Mucosa of rectum (tissue), 2 donors: ENCODE results near the gene AMZ1.

Source experiments
- H3K27ac ChIP-seq, 2 donors: one replicate each; pipeline ENCODE4 v1.7.0; 2013; ENCODE audit warnings: inconsistent platforms in 2 of 2, low read depth in 2 of 2, low read length in 2 of 2
- H3K27me3 ChIP-seq, 2 donors: one replicate each; pipeline ENCODE4 v1.7.0; 2013; ENCODE audit warnings: low read length in 2 of 2; ENCODE audit not compliant: control insufficient read depth in 2 of 2, insufficient read depth in 2 of 2
- H3K36me3 ChIP-seq, 2 donors: one replicate each; pipeline ENCODE4 v1.7.0; 2013; ENCODE audit warnings: low read length in 2 of 2; ENCODE audit not compliant: control insufficient read depth in 2 of 2, insufficient read depth in 2 of 2
- H3K4me1 ChIP-seq, 2 donors: one replicate each; pipeline ENCODE4 v1.7.0; 2013; ENCODE audit warnings: low read length in 2 of 2, mild to moderate bottlenecking in 1 of 2; ENCODE audit not compliant: control insufficient read depth in 2 of 2, insufficient read depth in 2 of 2
- H3K4me3 ChIP-seq, 2 donors: one replicate each; pipeline ENCODE4 v1.7.0; 2013; ENCODE audit warnings: low read length in 2 of 2
- H3K9ac ChIP-seq, 2 donors: one replicate each; pipeline ENCODE4 v1.7.0; 2013; ENCODE audit warnings: low read length in 2 of 2, low read depth in 1 of 2, mild to moderate bottlenecking in 1 of 2
- H3K9me3 ChIP-seq, 2 donors: one replicate each; pipeline ENCODE4 v1.7.0; 2013; ENCODE audit warnings: low read length in 2 of 2; ENCODE audit not compliant: control insufficient read depth in 2 of 2
- donor health status: healthy.
- donor health status: Normal muscosa, but diverticular disease.

AMZ1 gene

DNA sequence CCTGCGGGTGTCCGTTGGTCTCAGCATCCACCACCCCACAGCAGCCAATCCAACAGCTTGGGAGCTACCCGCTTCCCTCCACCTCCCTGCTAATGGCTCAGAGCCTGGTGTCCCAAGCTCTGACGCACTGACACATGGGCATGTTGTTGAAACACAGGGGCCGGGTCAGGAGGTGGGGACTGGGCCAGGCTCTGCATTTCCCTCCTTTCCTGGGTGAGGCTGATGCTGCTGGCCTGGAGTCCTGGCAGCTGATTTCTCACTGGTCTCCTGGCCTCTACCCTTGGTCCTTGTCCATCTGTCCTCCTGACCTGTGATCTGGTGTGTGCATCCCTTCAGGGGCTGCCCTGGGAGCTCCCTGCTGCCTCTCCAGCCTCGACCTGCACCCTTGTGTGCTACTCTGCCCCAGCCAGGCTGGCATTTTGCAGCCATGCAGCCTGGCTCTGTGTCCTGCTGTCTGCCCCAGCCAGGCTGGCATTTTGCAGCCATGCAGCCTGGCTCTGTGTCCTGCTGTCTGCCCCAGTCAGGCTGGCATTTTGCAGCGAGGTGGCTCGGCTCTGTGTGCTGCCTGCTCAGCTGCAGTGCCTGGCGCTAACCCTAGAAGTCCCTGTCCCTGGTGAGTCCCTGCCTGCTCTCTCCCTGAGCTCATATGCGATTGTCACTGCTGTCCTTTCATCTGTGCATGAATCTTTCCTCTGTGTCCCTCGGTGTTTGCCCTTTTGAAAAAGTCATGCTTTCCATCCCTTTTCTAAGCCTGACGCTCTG lies 14.0 kb downstream of the AMZ1 start:
- no peak overlapping the region for H3K27ac ChIP-seq
- no peaks in the 10 kb centered on the region for H3K27me3 ChIP-seq
- H3K9ac ChIP-seq: no peak overlapping the region

GRCh38 chr7:2702594-2702957 lies 14.6 kb downstream of the AMZ1 start:
- H3K9me3 ChIP-seq: no peaks in the 10 kb centered on the region
- H3K27me3 ChIP-seq: no peaks in the 10 kb centered on the region
- no peak overlapping the region for H3K9ac ChIP-seq
- H3K36me3 ChIP-seq: no peaks in the 10 kb centered on the region
- H3K4me1 ChIP-seq: no peaks in the 10 kb centered on the region
- H3K4me3 ChIP-seq: no peak overlapping the region
- H3K27ac ChIP-seq: no peak overlapping the region

More for the DNA sequence above, 14.0 kb downstream of the AMZ1 start:
- Histone ChIP-seq H3K9me3 (no peaks in the 10 kb centered on the region), H3K4me3 (no peak overlapping the region), H3K4me1 (no peaks in the 10 kb centered on the region), H3K36me3 (no peaks in the 10 kb centered on the region)

- Histone ChIP-seq H3K9ac (no peak overlapping the region), H3K4me3 (no peak overlapping the region), H3K4me1 (peaks cover 6 to 10% of the 10 kb centered on the region in 2 donors), H3K9me3 (no peaks in the 10 kb centered on the region), H3K27ac (no peak overlapping the region), H3K36me3 (no peaks in the 10 kb centered on the region), H3K27me3 (no peaks in the 10 kb centered on the region)
Measured at GRCh38 chr7:2705371-2706096, 17.5 kb downstream of the AMZ1 start.

DNA sequence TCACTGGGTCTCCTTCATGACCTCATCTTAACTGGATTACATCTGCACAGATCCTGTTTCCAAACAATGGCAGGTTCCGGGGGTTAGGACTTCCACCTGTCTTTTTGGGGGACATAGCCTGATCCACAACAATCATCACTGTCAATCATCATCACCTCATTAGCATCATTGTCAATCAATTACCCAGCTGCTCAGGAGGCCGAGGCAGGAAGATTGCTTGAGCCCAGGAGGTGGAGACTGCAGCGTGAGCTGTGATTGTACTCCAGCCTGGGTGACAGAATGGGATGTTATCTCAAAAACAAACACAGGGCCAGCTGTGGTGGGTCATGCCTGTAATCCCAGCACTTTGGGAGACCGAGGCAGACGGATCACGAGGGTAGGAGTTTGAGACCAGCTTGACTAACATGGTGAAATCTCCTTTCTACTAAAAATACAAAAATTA lies 18.7 kb downstream of the AMZ1 start:
- no peak overlapping the region for H3K27ac ChIP-seq
- no peaks in the 10 kb centered on the region for H3K36me3 ChIP-seq
- H3K9me3 ChIP-seq: no peaks in the 10 kb centered on the region
- H3K4me1 ChIP-seq: peaks cover 10 to 12% of the 10 kb centered on the region in 2 donors
- no peaks in the 10 kb centered on the region for H3K27me3 ChIP-seq
- no peak overlapping the region for H3K4me3 ChIP-seq
- H3K9ac ChIP-seq: no peak overlapping the region

DNA sequence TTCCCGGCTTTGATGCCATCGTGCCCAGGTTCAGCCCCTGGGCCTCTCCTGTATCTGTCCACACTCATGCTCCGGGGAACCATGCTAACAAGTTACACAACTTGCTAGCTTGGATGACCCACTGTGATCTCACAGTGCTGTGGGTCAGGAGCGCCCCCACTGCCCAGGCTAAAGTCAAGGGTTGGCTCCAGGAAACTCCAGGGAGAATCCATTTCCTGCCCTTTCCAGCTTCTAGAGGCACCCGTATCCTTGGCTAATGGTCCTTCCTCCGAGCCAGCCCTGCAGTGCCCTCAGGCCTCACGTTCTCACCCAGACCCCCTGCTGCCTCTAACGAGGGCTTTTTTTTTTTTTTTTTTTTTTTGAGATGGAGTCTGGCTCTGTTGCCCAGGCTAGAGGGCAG lies 19.5 kb downstream of the AMZ1 start:
- no peaks in the 10 kb centered on the region for H3K9me3 ChIP-seq
- no peak overlapping the region for H3K4me3 ChIP-seq
- H3K36me3 ChIP-seq: no peaks in the 10 kb centered on the region
- H3K27me3 ChIP-seq: no peaks in the 10 kb centered on the region
- no peak overlapping the region for H3K9ac ChIP-seq
- peaks cover 10 to 12% of the 10 kb centered on the region in 2 donors for H3K4me1 ChIP-seq
- H3K27ac ChIP-seq: no peak overlapping the region

DNA sequence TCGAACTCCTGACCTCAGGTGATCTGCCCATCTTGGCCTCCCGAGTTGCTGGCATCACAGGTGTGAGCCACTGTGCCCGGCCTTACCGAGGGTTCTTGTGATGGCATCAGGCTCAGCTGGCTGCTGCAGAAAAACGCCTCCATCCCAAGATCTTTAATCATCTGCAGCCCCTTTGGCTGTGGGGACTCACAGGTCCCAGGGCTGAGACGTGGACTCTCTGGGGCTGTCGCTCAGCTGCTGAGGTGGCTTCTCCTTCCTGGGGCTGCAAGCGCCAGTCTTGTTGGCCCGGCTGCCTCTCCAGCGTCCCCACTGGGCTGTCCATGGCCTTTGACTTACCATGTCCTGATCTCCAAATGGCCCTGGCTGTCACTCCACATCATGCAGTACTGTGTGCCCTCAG lies 20.0 kb downstream of the AMZ1 start:
- no peak overlapping the region for H3K9ac ChIP-seq
- H3K4me3 ChIP-seq: no peak overlapping the region
- no peaks in the 10 kb centered on the region for H3K27me3 ChIP-seq
- no peak overlapping the region for H3K27ac ChIP-seq
- peaks cover 10 to 12% of the 10 kb centered on the region in 2 donors for H3K4me1 ChIP-seq
- no peaks in the 10 kb centered on the region for H3K9me3 ChIP-seq
- H3K36me3 ChIP-seq: no peaks in the 10 kb centered on the region

DNA sequence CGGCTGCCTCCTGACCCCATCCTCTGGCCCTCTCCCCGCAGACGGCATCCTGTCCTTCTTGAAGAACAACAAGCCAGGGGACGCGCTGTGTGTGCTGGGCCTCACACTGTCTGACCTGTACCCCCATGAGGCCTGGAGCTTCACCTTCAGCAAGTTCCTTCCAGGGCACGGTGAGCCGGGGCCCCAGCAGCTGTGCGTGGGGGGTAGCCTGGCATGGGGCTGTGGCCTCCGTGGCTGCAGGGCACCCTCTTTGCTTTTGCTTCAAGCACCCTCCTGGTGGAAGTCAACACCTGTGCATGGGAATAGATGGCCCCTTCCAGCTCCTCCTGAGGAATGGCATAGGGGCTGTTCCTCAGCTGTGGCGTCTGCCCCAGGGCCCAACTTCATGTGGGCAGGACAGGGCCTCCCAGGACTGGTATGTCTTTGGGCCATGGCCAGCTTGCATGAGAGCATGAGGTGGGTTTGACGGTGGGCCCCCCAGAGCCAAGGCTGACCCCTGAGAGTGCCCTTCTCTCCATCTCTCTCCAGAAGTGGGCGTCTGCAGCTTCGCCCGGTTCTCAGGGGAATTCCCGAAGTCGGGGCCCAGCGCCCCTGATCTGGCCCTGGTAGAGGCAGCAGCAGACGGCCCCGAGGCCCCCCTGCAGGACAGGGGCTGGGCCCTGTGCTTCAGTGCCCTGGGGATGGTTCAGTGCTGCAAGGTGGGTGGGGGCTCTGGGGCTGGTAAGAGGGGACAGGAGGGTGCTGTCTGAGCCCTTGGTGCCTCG lies 20.7 kb downstream of the AMZ1 start:
- H3K4me3 ChIP-seq: no peak overlapping the region
- H3K36me3 ChIP-seq: no peaks in the 10 kb centered on the region
- H3K27me3 ChIP-seq: no peaks in the 10 kb centered on the region
- H3K9me3 ChIP-seq: no peaks in the 10 kb centered on the region
- no peak overlapping the region for H3K9ac ChIP-seq
- peaks cover 10 to 12% of the 10 kb centered on the region in 2 donors for H3K4me1 ChIP-seq
- no peak overlapping the region for H3K27ac ChIP-seq

DNA sequence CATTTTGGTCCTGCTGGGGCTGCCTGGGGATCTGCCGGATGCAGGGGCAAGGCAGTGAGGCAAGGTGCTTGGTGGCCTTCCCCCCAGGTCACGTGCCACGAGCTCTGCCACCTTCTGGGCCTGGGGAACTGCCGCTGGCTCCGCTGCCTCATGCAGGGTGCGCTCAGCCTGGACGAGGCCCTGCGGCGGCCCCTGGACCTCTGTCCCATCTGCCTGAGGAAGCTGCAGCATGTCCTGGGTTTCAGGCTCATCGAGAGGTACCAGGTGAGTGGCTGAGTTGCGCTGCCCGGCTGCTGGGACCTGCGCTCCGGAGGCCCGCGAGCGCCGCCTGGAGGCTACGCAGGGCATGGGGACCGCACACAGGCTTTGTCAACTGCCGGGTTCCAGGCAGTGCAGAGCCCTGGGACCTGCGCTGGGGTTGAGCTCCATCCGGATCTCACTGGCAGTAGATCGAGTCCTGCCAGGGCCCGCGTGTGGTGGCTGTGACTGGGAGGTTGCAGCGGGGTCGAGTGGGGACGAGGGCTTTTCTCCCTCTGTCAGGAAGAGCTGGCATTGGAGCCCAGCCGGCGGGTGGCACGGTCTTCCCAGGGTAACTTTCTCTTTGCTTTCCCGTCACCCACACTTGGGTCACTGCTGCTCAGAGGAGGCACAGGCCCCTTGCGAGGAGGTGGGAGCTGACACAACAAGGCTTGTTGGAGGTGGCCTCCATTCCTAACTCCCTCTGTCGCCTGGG lies 21.7 kb downstream of the AMZ1 start:
- Histone ChIP-seq H3K27ac (no peak overlapping the region), H3K36me3 (no peaks in the 10 kb centered on the region), H3K9ac (peak overlapping the region in 1 of 2 donors; percentile 60), H3K4me3 (peak overlapping the region; percentile 58 to 62), H3K27me3 (no peaks in the 10 kb centered on the region), H3K9me3 (no peaks in the 10 kb centered on the region), H3K4me1 (peaks cover 10 to 12% of the 10 kb centered on the region in 2 donors)

- Histone ChIP-seq H3K4me3 (peak overlapping the region; percentile 58 to 62), H3K36me3 (no peaks in the 10 kb centered on the region), H3K27me3 (no peaks in the 10 kb centered on the region), H3K4me1 (peaks cover 10 to 12% of the 10 kb centered on the region in 2 donors), H3K27ac (no peak overlapping the region), H3K9me3 (no peaks in the 10 kb centered on the region), H3K9ac (peak overlapping the region in 1 of 2 donors; percentile 60)
Measured at GRCh38 chr7:2710286-2710655, 22.3 kb downstream of the AMZ1 start.
